ENCODE results near the gene RPS6KA3. TPM values are rescaled to one million over a fixed set of nuclear protein-coding genes. Genes with fewer than 3 reads are reported as not detected.

Gene RPS6KA3
- total and polyA plus RNA-seq, 2 donors, result 20.9 to 41.4 TPM

DNA sequence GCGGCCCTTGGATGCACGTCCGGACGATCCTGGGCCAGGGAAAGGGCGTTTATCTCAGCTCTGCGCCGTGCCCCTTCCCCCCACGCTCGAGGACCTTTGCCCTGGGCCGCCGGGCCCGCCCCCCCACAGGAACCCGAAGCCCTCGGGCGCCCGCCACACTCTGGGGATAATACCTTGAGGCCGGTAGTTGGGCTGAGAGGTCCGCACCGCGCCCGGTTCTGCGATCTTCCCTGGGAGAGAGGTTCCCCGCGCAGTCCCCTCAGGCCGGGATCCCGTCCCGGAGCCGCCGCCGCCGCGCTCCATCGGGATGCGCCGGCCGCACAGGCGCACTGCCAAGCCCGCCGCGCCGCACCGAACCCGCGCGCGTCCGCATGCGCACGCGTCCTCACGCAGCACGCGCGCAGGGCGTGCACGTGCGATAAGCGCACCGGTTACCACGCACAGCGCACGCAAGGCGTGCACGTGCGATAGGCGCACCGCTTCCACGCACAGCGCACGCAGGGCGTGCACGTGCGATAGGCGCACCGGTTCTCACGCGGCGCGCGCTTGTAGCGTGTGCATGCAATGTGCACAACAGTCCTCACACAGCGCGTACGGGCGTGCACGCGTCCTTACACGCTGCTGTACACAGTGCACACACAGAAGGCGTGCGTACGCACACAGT lies 150.0 kb downstream of the RPS6KA3 start, which contains the start of gene MAP7D2:
Gene MAP7D2, minus strand, starts transcription at position 331 of the 664 bp plus-strand sequence. Its CDS starts 28 bp downstream, at position 303.
- peaks cover 2 to 9% of the 10 kb centered on the region in 2 donors for H3K9me3 ChIP-seq (ENCODE audit: control insufficient read depth in 2 of 2, insufficient read depth in 1 of 2, low read length in 1 of 2)
- H3K36me3 ChIP-seq (ENCODE audit: control insufficient read depth in 2 of 2, insufficient read depth in 2 of 2, low read length in 1 of 2), result no peaks in the 10 kb centered on the region
- peaks cover 3 to 36% of the 10 kb centered on the region in 2 donors for H3K27me3 ChIP-seq (ENCODE audit: control insufficient read depth in 2 of 2, insufficient read depth in 1 of 2, low read length in 1 of 2)
- H3K4me3 ChIP-seq (ENCODE audit: low read length in 2 of 2), result peak within 1 kb of the TSS; percentile 8 to 17
- H3K4me1 ChIP-seq (ENCODE audit: control insufficient read depth in 2 of 2, insufficient read depth in 2 of 2, low read length in 2 of 2), result peaks cover 0 to 4% of the 10 kb centered on the region in 2 donors
- no peak for DNase-seq (ENCODE audit: low read depth in 6 of 9, low spot score in 9 of 9)
- no peak within 1 kb of the TSS for H3K27ac ChIP-seq (ENCODE audit: low read depth in 1 of 2, low read length in 1 of 2)
- WGBS, result 21% methylated on average over 91 of the region's 91 CpGs

DNA sequence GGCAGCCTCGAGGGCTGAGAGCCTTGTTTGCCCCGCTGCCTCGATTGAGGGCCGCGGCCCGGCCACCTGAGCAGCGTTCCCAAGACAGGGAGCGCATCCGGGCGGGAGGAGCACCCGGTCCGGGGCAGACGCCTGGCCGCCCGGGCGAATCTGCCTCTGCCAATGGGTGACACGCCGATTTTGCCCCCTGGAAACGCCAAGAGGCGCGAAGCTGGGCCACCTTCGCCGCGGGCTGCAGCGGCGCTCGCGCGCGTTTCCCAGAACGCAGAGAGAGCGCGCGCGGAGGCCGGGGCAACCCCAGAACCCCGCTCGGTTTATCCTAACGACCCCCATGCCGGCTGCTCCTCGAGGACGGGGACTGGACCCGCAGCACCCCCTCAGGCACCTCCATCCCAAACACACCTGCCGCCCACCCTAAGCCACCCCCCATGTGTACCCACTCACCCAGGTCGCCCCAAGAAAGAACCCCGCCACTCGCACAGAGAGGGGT lies 150.6 kb downstream of the RPS6KA3 start:
- H3K4me1 ChIP-seq (ENCODE audit: control insufficient read depth in 2 of 2, insufficient read depth in 2 of 2, low read length in 2 of 2), result peaks cover 0 to 4% of the 10 kb centered on the region in 2 donors
- H3K27ac ChIP-seq (ENCODE audit: low read depth in 1 of 2, low read length in 1 of 2), result no peak overlapping the region
- WGBS, result 17% methylated on average over 47 of the region's 47 CpGs
- no peak for DNase-seq (ENCODE audit: low read depth in 6 of 9, low spot score in 9 of 9)
- no peaks in the 10 kb centered on the region for H3K36me3 ChIP-seq (ENCODE audit: control insufficient read depth in 2 of 2, insufficient read depth in 2 of 2, low read length in 1 of 2)
- peaks cover 3 to 36% of the 10 kb centered on the region in 2 donors for H3K27me3 ChIP-seq (ENCODE audit: control insufficient read depth in 2 of 2, insufficient read depth in 1 of 2, low read length in 1 of 2)
- H3K9me3 ChIP-seq (ENCODE audit: control insufficient read depth in 2 of 2, insufficient read depth in 1 of 2, low read length in 1 of 2), result peaks cover 2 to 9% of the 10 kb centered on the region in 2 donors
- peak overlapping the region; percentile 8 for H3K4me3 ChIP-seq (ENCODE audit: low read length in 2 of 2)

DNA sequence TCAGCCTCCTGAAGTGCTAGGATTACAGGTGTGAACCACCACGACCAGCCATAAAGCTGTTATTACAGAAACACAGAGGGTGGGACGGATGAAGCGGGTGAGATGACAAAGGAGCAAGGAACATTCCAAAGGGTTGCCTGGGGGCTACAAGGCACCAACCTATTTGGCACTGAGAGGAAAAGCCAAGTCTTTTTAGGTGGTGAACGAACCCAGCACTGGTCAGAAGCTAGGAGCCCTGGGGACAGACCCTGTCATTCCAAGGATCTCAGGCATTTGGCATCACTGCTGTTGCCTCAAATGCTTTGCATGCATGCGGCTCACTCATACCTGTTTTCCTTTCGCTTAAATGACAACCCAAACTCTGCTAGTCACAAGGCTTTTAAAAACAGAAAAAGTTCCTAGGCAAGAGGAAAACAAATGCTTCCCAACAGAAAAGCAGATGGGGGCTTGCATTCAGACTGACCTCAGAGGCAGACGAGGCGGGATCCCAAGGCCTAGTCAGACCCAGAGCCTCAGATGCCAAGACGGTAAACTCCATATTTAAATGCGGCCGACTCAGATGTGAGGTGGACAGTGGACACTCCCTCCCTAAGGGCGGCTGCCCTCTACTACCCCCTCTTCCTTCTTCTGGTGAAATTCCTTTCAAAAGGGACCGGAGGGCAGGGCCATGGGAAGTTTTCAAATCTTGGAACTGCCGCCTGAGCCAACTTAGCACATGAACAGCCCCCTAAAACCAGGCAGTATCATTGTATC lies 154.5 kb downstream of the RPS6KA3 start:
- H3K4me1 ChIP-seq (ENCODE audit: control insufficient read depth in 2 of 2, insufficient read depth in 2 of 2, low read length in 2 of 2), result peaks cover 0 to 4% of the 10 kb centered on the region in 2 donors
- peaks cover 2 to 4% of the 10 kb centered on the region in 2 donors for H3K9me3 ChIP-seq (ENCODE audit: control insufficient read depth in 2 of 2, insufficient read depth in 1 of 2, low read length in 1 of 2)
- no peak for DNase-seq (ENCODE audit: low read depth in 6 of 9, low spot score in 9 of 9)
- peaks cover 3 to 26% of the 10 kb centered on the region in 2 donors for H3K27me3 ChIP-seq (ENCODE audit: control insufficient read depth in 2 of 2, insufficient read depth in 1 of 2, low read length in 1 of 2)
- H3K36me3 ChIP-seq (ENCODE audit: control insufficient read depth in 2 of 2, insufficient read depth in 2 of 2, low read length in 1 of 2), result no peaks in the 10 kb centered on the region
- no peak overlapping the region for H3K4me3 ChIP-seq (ENCODE audit: low read length in 2 of 2)
- no peak overlapping the region for H3K27ac ChIP-seq (ENCODE audit: low read depth in 1 of 2, low read length in 1 of 2)
- WGBS, result 97% methylated on average over 14 of the region's 14 CpGs

DNA sequence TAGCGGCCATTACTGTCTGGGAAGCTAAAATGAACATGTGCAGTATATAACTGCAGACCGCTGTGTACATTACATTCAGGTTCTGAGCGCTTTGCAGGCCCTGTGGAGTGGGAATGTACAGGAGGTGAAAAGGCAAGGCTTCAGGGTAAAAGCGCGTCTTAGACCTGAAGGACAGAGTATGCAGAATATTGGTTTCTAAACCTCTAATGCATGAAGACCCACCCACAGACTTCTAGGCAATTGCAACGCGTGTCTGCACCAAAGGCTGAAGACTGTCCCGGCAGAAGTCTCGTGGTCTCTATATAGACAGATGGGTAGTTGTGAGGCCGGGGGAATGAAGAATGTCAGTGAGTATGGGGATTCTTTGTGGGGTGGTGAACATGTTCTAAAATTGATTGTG lies 155.4 kb downstream of the RPS6KA3 start:
- H3K27me3 ChIP-seq (ENCODE audit: control insufficient read depth in 2 of 2, insufficient read depth in 1 of 2, low read length in 1 of 2), result peaks cover 3 to 17% of the 10 kb centered on the region in 2 donors
- H3K36me3 ChIP-seq (ENCODE audit: control insufficient read depth in 2 of 2, insufficient read depth in 2 of 2, low read length in 1 of 2), result no peaks in the 10 kb centered on the region
- peaks cover 0 to under 1% of the 10 kb centered on the region in 2 donors for H3K4me1 ChIP-seq (ENCODE audit: control insufficient read depth in 2 of 2, insufficient read depth in 2 of 2, low read length in 2 of 2)
- H3K4me3 ChIP-seq (ENCODE audit: low read length in 2 of 2), result no peak overlapping the region
- no peak overlapping the region for H3K27ac ChIP-seq (ENCODE audit: low read depth in 1 of 2, low read length in 1 of 2)
- DNase-seq (ENCODE audit: low read depth in 6 of 9, low spot score in 9 of 9), result no peak
- H3K9me3 ChIP-seq (ENCODE audit: control insufficient read depth in 2 of 2, insufficient read depth in 1 of 2, low read length in 1 of 2), result no peaks in the 10 kb centered on the region
- 98% methylated on average over 10 of the region's 10 CpGs for WGBS

DNA sequence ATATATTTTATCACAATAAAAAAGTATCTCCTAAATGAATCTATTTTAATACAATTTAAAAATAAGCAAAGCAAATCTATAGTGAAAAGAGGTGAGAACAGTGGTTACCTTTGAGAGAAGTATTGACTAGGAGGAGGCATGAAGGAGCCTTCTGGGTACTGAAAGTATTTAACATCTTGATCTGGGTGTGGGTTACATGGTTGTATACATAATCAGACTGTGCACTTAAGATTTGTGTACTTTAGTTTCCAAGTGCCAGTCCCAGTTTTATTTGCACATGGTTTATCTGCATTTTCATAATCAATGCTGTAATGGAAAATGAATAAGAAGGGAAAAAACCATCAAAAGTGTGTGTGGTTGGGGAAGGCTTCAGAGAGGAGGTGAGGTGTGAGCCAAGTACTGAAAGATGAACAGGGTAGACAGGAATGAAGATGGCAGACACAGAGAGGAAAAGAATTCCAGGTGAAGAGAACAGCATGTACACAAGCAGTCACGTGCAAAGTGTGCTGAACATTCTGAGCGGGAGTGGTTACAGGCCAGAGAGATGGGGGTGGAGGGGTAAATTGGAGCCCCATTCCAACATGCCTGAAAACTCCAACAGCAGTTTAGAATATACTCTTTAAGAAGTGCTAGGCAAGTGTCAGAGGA lies 164.7 kb downstream of the RPS6KA3 start:
- DNase-seq (ENCODE audit: low read depth in 6 of 9, low spot score in 9 of 9), result no peak
- Histone ChIP-seq H3K27ac (ENCODE audit: low read depth in 1 of 2, low read length in 1 of 2) (no peak overlapping the region), H3K4me1 (ENCODE audit: control insufficient read depth in 2 of 2, insufficient read depth in 2 of 2, low read length in 2 of 2) (no peaks in the 10 kb centered on the region), H3K27me3 (ENCODE audit: control insufficient read depth in 2 of 2, insufficient read depth in 1 of 2, low read length in 1 of 2) (no peaks in the 10 kb centered on the region), H3K36me3 (ENCODE audit: control insufficient read depth in 2 of 2, insufficient read depth in 2 of 2, low read length in 1 of 2) (no peaks in the 10 kb centered on the region), H3K9me3 (ENCODE audit: control insufficient read depth in 2 of 2, insufficient read depth in 1 of 2, low read length in 1 of 2) (no peaks in the 10 kb centered on the region), H3K4me3 (ENCODE audit: low read length in 2 of 2) (no peak overlapping the region)
- WGBS, result 98% methylated on average over 2 of the region's 2 CpGs

Other genes starting within 250 kb of the RPS6KA3 start
- 2.6 TPM for gene MAP7D2, start 150.0 kb downstream of the RPS6KA3 start, total RNA-seq
- 4.4 TPM for gene MAP7D2, start 150.0 kb downstream of the RPS6KA3 start, polyA plus RNA-seq
- gene EIF1AX, start 125.1 kb downstream of the RPS6KA3 start, total RNA-seq, result 45.3 TPM
- 40.5 TPM for gene EIF1AX, start 125.1 kb downstream of the RPS6KA3 start, polyA plus RNA-seq

Data from thymus (tissue), 11 donors.